Activated CD4-positive, CD25-positive, alpha-beta regulatory T cell treated with anti-CD3 and anti-CD28 coated beads, Interleukin-2, amount 50 U/mL, for 24 hours (primary cell): ENCODE results near the gene RPS21.
"Not testable (repeated sequence)": the region's sequence is repeated elsewhere in the genome, so short reads cannot be mapped to it uniquely, and the experiment has no call there.

Experiments
- ATAC-seq, 2 donors: fragments of 150-1000 bp; cut with Tn5 transposase; one replicate each; pipeline ENCODE4 v1.10.0; 2021; ENCODE audit warnings: mild to moderate bottlenecking in 1 of 2, moderate library complexity in 1 of 2

RPS21 gene

DNA sequence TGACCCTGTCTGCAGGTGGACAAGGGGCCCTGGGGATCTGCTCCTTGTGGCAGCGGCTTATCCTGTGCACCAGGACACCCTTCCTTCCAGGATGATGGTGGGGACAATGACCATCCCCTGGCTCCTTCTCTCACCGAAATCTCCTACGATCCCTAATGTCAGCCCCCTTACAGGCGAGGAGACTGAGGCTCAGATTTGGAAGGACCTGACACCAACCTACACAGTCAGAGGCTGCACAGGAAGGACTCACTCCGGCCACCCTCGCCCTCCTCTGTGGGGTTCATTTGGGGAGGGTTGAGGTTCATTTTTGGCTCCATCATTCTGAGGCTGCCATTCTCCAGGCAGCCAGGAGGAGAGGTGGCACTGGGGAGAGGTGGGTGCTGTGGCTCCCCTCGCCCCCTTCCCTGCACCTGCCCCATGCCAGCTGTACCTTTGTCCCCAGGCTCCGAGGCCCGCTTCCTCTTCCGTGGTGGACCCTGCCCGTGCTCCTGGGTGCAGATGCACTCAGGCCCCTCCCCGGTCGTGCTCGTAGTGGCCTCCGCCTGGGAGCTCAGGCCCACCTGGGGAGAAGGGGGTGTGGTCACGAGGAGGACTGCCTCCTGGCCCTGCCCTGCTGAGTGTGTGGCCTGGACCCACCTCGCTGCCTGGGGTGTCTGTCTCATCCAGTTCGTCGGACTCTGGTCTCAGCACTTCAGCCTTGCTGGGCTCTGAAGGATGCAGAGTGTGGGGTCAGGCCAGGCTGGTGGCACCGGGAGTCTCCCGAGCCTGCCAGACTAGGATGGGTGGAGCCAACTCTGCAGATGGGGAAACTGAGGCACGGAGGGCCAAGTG, 25.5 kb downstream of the RPS21 start:
- no peak for ATAC-seq

DNA sequence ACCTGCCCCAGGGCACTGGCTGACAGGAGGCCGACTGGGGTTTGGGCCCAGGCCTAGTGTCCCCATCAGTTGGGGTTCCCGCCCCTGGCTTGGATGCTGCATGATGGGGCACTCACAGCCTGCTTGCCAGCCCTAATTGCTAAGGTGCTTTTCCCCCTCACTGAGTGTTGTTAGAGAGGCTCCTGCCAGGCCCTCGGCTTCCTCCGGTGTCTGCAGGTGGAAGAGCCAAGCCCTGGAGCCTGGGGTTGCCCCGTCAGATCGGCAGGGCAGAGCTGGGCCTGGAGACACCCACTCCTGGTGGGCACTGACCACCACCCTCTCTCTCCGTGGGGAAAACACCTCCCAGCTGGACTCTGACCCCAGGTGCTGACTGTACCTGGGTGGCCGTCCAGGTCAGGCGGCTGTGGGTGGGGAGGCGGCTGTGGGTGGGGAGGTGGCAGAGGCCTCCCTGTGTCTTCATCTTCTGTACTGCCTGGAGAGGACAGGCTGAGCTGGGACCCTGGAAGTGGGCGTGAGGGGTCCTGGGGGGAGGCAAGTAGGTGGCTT, 26.2 kb downstream of the RPS21 start:
- ATAC-seq, result no peak

DNA sequence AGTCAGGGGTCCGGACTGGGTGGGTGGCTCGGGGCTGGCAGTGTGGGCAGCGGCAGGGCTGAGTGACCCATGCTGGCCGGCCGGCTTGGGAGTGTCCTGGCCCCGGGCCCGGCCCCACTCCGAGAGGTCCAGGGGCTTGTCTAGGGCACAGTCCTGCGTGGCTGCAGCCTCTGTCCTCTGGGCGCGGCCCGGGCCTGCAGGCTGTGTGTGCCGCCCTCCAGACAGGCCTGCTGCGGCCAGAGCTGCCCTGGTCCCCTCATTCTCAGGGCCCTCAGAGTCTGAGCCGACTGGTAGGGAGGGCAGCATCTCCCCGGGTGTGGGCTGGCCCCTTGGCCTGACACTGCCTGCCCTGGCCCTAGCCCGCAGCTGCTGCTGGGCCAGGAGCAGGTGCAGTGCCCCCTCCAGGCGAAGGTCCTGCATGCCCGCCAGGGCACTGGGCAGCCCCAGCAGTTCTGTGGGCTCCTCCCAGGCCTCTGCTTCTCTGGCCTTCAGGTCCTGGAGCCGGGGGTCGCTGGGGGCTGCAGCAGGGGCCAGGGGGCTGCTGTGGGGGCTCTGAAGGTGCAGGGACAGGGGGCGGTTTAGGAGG, 27.1 kb downstream of the RPS21 start:
- ATAC-seq, result no peak

GRCh38 chr20:62415354-62416111, 28.6 kb downstream of the RPS21 start:
- ATAC-seq, result no peak

DNA sequence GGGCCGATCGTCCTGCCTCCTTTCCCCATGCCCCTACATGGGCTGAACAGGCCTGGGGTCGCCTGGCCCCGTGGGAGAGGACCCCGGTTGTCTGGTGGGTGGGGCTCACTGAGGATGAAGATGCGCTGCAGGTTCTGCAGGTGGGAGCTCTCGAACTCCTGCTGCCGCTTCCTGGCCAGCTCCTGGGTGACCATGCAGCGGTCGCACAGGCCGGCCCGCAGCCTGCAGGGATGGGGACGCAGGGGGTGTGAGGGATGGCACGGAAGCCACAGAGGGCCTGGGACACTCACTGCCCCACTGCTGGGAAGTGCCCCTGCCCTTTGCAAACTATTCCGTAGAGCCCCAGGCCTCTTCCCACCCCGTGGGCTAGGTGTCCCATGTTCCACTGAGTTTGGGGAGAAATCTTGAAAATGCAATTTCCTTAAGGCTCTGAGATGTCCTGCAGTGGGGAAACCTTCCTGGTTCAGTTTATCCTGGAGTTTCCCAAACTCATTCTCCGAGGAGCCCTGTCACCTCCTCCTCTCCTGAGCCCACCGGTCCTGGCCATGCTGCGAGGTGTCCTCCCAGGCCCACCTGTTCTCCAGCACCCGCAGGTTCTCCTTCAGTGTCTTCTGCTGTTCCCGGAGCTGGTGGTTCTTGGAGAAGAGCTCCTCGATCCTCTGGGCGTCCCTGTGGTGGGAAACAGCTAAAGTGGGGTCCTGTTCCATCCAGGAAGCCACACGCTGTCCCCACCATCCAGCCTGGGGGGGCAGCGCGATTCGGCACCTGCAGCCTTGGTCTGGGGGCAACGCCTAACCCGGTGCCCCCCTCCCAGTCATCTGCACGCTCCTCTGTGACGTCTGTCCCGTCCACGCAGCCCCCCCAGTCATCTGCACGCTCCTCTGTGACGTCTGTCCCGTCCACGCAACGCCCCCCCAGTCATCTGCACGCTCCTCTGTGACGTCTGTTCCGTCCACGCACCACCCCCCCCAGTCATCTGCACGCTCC, 30.0 kb downstream of the RPS21 start:
- ATAC-seq, result no peak

DNA sequence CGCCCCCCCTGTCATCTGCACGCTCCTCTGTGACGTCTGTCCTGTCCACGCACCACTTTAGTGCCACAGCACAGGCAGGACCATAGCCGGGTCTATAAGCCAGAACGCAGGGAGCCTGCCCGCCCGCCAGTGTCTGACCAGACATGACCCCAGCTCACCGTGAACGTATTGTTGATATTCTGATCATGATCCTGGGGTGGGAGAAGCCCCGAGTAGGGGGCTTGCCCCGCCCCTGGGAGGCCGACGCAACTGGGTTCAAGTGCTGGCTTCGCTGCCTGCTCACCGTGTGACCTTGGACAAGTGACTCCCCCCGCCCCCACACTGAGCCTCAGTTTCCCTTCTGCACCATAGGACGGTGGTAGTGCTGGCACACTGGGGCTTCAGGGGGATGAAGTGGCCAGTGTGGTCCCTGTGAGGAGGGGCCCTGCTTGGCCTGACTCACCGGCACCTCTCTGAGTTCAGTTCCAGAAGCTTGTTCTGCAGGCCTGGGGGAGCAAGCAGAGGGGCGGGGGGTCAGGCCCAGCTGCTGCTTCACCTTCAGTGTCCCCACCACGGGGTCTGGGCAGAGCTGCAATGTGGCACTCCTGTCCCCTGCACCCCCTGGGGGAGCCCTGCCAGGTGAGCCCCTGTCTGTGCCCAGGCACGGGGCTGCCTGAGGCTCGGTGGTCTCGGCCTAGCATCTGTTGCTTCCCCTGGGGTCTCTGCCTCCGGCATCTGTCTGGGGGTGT, 31.2 kb downstream of the RPS21 start:
- ATAC-seq, result no peak

DNA sequence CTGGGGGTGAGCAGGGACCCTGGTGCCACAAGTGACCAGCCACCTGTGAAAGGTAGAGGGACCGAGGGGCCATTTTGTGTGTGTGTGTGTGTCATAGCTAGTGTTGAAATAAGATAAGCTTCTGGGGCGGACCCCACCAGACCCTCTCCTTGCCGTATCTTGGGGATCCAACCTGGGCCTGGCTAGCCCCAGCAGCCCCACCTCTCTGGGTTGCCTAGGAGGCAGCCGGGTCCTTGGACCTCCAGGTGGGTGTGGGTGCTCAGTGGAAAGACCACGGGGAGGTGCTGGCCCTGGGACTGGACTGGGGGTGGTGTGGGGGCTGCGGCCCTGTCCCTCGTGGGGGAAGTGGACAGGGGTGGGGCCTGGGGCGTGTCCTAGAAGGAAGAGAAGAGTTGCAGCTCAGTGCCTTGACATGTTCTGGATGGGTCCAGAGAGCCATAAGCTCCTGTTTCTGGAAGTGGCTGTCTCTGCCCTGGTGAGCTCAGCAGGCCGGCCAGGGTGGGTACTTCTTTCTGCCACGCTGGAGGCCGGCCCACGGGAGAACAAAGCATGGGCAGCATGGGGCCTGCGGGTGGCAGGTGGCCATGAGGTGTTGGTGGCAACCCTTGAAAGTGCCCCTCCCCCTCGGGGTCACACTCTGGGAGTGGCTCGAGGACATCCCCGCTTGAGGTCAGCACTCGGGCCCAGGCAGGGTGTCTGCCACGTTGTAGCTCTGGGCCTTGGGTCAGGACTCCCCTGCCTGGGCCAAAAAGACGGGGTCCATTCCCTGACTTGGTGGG, 32.0 kb downstream of the RPS21 start:
- ATAC-seq, result no peak

DNA sequence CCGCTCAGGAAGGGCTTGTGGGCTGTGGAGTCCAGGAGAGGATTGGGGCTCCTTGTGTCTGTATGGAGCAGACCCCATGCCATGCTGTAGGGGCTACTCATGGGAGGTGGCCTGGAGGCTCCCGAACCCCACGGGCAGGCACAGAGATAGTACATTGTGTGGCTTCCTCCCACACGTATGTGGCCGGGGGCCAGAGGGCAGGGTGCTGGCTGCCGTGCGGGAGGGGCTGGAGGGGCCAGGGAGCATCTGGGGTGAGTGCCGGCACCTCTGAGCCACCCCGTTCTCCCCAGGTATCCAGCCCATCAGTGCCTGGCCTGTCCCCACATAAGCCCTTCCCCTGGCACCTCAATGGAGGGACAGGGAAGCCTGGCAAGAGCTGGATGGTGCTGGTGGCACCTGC, 32.9 kb downstream of the RPS21 start:
- ATAC-seq, result no peak

DNA sequence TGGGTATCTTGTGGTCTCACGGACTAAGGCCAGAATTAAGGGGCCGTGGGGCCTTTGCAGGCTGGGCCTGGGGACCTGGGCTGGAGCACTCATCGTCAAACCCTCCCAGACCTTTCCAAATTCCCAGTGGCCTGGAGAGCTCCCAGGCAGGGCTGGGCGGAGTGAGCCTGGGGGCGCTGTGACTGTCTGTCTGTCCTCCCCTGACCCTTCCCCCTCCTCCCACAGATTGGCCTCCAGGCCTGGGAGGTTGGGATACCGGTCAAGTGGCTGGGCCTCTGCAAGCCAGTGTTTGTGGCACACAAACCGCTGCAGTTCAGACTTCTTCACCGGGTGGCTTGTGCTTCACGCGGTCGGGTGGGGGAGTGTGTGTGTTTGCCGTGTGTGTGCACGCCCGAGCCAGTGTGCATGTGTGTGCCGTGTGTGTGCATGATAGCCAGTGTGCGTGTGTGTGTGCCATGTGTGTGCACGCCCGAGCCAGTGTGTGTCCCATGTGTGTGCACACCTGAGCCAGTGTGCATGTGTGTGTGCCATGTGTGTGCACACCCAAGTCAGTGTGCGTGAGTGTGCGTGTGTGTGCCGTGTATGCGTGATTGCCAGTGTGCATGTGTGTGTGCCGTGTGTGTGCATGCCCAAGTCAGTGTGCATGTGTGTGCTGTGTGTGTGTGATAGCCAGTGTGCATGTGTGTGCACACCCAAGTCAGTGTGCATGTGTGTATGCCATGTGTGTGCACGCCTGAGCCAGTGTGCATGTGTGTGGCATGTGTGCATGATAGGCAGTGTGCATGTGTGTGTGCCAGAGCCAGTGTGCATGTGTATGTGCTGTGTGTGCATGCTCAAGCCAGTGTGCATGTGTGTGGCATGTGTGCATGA, 34.2 kb downstream of the RPS21 start:
- ATAC-seq, result no peak

- no peak for ATAC-seq
These were observed 34.8 kb downstream of the RPS21 start for GRCh38 chr20:62421716-62421990.

GRCh38 chr20:62422636-62423325, 35.9 kb downstream of the RPS21 start:
- no peak for ATAC-seq

GRCh38 chr20:62423326-62423706, 36.4 kb downstream of the RPS21 start:
- no peak for ATAC-seq

DNA sequence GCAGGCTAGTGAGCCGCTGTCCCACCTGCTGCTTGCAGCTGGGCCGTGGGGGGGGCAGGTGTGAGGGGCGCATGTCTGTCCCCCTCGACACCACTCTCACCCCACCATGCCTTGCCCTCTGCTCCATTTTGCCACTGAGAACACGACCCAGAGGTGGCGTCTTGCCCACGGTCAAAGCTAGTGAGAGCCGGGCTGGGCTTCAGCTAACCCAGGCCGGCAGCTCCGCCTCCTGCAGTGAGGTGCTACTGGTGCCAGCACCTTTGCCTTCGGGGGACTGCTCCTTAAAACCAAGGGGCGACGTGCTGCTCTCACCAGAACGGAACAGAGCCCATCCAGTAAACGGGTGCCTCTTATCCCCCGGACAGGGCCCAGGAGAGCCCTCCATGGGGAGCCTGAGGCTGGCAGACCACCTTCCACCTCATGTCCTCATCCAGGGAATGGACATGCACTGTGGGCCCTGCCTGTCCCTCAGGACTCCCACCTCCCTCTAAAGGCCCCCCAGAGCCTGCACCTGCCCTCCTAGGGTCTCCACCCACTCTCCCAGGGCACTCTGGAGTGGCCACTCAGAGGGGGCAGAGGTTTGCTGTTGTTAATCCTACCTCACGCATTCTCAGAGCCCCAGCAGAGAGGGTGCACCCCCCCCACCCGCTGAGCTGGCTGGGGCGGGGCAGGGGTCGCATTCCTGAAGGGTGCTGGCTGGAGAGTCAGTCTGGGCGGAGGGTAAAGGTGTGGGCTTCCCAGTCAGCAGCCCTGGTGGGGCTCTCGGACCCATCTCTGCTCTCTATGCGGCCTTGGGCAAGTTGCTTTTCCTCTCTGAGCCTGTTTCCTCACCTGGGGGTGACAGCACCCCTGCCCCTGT, 37.6 kb downstream of the RPS21 start:
- no peak for ATAC-seq

DNA sequence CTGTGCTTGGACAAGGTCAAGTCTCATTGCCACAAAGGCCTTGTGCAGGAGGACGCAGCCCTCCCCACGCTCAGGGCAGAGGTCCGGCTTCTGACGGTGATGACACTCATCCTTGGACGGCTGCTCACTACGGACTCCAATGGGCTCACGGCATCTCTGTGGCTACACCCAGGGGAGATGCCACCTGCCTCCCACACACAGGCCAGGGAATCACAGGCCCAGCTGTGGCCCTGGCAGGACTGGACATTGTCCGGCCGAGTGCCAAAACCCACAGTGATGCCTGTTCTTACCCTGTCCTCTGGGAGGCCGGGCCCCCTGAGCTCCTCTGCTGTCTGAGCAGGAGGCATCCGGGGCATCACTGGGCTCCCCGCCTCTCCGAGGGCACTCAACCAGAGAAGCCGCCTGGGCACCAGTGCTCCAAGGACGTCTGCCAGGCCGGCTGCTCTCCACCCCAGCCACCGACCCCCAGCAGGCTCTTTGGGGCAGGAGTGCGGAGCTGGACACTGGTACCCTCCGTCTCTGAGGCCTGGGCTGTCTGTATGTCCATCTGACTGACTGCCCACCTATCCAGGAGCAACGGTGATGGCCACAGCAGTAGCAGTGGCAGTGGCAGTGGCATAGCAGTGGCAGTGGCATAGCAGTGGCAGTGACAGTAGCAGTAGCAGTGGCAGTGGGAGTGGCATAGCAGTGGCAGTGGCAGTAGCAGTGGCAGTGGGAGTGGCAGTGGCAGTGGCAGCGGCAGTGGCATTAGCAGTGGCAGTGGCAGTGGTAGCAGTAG, 38.6 kb downstream of the RPS21 start:
- no peak for ATAC-seq

DNA sequence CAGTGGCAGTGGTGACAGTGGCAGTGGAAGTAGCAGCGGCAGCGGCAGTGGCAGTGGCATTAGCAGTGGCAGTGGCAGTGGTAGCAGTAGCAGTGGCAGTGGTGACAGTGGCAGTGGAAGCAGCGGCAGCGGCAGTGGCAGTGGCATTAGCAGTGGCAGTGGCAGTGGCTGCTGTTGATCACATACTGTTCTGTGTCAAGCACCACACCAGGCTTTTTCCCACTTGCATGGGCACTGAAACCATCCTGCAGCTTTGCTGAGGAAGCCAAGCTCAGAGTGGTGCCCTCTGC, 39.1 kb downstream of the RPS21 start:
- not testable (repeated sequence) for ATAC-seq

GRCh38 chr20:62426699-62427131, 39.8 kb downstream of the RPS21 start:
- ATAC-seq, result no peak

DNA sequence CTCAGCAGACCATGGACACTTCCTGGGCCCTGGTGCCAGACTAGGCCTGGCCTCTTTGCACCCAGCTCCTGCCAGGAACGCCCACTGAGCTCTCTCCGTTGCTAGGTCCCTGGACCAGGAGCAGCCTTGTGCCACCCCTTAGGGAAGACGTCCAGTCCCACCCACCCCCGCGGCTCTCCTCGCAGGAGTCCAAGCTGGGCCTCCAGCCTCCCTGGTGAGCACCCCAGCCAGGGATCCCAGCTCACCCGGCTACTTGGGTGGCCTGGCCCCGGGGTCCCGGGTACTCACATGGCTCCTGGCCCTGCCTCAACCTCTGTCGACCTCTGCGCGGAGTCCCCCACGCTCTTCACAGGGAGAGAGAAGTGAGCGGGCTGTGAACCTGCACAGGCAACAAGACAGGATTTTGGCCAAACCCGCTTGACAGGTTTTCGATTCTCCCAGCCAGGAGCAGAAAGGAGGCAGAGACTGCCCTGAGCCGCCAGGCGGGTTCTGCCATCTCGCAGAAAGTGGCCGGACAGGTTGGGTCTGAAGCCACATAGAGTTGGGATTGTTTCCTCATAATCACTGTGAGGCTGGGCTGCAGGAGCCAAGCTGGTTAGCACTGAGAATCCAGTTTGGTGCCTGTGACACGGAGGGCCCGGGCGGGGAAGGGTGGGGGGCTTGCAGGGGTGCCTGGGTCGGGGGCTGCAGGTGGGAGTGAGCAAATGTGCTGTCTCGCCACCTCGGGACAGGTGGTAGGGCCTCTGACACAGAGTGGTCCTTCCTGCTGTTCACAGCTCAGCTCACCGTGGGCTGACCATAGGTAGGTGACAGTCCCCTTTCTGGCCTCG, 40.5 kb downstream of the RPS21 start, which contains the start of gene RBBP8NL:
RBBP8NL (minus strand) TSS at position 368 of the 830 bp plus-strand sequence. CDS start 7,892 bp downstream, outside the sequence.
- ATAC-seq, result no peak
